Stimulated activated CD4-positive, alpha-beta T cell treated with anti-CD3 and anti-CD28 coated beads, Interleukin-12 subunit alpha, Interleukin-12 subunit beta, amount 100 ng/mL, for 48 hours (primary cell): ENCODE data around the gene SETD6.

Experiments used
- DNase-seq, 3 donors: peaks; one replicate each; pipeline ENCODE4 v3.0.0-alpha.2; 2020; ENCODE audit warnings: low read depth in 2 of 3, low spot score in 1 of 3

SETD6 gene

DNA sequence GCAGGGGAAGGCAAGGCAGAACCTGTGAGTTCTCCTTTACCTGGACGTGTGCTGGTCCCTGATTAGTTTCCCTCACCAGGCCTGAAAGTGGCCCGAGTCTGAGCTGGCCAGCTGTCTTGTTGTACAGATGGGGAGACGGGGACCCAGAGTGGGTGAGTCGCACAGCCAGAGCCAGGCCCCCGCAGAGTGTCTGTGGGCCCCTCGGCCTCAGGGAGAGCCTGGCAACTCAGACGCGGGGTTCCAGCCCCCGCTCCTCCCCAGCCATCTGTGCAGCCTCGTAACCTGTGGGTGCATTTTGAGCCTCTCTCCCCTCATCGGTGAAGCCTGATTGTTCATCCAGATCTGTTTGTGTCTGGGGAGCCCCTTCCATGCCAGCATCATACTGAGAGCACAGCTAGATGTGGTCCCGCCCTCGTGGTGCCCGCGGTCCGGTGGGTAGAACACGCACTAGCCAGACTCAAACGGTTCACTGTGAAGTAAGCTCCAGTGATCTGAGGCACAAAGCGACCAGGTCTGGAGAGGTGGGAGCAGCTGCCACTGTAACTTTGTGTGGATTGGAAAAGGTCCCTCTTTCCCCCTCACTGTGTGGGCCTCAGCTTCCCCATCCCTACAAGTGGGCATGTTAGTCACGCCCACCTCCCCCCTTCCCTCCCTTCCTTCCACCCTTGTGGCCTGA is 21.4 kb upstream of the SETD6 start:
- DNase-seq: no peak

DNA sequence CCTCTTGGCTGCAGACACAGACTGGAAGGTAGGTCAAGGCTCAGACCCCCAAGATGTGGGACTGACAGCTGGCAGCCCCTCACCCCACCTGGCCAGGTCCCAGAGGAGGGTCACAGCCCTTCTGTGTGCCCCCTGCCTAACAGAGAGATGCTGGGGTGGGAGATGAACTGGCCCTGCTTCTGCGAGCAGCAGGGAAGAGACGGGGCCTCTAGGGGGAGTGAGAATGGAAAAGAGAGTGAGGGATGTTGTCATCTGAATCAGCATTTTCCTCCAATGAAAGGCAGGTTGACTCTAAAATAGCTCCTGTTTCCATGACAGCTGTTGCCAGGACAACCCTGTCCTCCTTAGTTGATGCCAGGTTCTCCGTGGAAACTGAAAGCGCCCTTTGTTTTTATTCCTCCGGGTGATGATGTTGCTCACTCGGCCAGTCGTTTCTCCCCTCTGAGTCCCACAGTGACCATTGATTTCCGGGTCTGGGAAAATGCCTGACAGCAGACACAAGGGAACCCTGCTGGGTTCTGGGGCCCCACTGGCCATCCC is 20.3 kb upstream of the SETD6 start:
- peak; percentile 64 to 74 (median 70) for DNase-seq

DNA sequence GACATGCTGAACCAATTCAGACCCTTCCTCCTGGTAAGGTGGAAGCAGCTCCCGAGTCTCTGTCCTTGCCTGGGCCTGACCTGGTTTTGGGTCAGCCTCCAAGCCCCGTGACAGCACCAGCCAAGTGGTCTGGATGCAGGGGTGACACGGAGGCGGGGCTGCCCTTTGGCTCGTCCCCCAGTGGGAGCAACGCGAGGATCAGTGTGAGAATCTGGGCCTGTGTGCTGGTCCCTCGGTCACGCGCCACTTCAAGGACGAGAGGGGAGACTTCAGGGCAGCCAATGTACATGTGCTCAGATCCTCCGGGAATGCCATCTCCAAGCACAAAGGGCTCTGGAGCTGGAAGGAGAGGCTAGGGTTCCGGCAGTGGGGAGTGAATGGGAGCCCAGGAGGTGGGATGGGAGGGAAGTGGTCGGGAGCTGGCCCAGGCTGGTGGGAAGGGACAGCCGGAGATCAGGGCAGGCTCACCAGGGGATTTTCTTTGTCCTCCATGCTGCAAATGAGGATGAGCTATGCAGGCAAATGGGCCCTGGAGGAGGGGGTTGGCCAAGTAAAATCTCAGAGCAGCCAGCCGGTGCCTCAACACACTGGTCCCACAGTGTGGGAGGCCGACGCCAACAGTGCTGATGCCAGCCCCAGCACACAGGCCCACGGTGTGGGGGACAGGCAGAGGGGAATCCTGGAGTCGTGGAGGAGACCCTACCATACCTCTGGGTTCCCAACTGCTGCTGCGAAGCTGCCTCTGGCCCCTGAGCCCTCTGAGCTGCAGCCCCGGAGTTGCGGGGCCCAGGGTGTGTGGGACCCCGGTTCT is 19.6 kb upstream of the SETD6 start:
- no peak for DNase-seq

DNA sequence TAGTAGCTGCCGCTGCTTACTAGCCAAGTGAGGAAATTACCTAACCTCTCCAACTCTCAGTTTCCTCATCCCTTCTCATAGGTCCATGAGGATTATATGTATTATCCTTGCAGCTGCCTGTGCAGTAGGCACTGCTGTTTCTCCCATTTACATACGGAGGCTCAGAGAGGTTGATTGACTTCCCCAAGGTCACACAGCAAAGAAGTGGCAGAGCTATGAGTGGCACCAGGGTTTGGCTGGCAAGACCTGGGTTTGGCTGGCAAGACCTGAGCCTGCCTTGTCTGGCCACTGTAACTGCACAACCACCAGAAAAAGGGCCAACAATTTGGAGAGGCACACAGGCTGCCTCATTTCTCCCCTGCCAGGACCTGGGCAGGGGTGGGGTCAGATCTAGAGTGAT is 17.8 kb upstream of the SETD6 start:
- DNase-seq: no peak

DNA sequence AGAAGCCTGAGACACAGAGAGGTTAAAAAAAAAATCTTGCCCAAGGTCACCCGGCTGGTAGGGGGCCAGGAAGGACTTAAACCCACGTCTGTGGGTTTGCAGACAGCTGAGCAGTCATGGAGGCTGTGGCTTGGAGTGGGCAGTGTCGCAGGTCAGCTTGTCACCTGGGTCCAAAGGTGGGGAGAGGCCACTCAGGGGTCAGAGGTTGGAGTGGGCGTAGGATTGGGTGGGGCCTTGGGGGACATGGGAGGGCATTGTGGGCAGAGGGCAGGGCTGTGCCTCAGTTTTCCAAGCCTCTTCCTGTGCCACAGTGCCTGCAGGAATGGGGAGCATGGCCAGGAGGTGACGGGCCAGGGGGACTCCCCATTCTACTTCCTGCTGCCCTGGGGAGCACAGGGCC is 17.4 kb upstream of the SETD6 start:
- DNase-seq: no peak

DNA sequence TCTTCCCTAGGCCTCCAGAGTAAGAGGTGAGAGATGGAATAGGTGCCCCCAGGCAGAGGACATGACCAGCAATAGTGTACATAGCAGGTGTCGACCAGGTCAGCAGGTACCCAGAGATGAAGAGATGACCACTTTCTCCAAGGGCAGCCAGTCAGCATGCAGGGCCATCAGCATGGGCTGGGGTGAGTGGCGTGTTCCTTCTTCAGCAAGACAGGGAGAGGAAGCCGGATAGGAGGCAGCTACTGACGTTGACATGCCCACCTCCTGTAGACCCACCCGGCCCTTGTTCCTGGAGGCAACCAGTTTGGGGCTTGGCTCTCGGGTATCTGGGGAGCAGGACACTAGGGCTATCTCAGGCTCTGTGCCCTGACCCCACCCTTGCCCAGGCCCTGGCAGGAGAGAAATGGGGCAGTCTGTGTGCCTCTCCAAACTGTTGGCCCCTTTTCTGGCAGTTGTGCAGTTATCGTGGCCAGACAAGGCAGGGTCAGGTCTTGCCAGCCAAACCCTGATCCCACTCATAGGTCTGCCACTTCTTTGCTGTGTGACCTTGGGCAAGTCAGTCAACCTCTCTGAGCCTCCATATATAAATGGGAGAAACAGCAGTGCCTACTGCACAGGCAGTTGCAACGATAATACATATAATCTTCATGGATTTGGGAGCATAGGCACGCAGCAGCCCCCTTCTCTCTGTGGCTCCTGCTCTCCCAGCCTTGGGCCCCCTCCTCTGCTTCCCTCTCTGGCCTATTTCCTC is 16.8 kb upstream of the SETD6 start:
- DNase-seq: no peak

DNA sequence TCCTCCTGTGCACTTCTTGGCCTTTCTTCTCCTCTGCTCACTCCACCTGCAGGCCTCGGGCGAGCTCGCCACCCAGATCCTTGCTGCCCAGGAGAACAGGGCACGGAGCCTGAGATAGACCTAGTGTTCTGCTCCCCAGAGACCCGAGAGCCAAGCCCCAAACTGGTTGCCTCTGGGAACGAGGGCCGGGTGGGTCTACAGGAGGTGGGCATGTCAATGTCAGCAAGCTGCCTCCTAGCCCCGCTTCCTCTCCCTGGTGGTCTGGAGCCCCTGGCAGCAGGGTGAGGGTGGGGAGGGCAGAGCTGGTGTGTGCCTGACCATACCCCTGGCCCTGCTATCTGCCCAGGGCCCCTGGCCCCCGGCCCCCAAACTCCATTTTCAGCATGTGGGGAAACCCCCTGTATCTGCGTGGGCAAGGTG is 16.2 kb upstream of the SETD6 start:
- no peak for DNase-seq

DNA sequence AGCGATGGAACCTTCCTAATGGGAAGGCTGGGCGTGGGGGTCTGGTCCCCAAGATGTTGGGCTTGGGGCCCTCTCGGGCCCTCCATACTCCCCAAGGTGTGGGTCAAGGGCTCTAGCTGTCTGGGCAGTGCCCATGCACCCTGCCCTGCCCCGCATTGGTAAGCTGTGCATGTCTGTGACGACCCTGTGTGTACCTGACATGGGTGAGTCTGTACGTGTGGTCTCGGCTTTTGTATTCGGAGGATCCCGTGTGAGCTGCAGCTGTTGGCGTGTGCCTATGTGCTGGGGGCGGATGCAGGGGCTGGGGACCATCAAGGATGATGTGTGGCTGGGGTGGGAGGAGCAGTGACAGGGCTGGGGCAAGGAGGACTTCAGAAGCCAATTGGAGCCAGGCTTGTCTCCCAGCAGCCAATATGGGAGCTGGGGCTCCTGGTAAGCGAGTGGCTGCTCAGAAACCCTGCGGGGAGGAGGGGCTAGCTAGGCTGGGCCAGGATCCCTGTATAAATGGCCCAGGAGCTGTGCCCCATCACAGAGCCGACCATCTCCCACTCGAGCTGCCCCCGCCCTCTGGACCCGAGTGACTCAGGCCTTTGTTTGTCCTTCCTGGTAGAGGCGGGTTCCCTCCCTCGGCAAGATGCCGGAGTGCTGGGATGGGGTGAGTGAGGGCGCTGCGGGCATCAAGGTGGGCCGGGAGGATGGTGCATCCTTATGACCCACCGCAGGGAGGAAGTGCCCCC is 15.5 kb upstream of the SETD6 start, which contains the start of gene NDRG4:
Gene NDRG4 (plus strand): TSS at position 529 of the 737 bp plus-strand sequence. CDS start 106 bp downstream, at position 635.
- peak in 1 of 3 donors; percentile 31 for DNase-seq

DNA sequence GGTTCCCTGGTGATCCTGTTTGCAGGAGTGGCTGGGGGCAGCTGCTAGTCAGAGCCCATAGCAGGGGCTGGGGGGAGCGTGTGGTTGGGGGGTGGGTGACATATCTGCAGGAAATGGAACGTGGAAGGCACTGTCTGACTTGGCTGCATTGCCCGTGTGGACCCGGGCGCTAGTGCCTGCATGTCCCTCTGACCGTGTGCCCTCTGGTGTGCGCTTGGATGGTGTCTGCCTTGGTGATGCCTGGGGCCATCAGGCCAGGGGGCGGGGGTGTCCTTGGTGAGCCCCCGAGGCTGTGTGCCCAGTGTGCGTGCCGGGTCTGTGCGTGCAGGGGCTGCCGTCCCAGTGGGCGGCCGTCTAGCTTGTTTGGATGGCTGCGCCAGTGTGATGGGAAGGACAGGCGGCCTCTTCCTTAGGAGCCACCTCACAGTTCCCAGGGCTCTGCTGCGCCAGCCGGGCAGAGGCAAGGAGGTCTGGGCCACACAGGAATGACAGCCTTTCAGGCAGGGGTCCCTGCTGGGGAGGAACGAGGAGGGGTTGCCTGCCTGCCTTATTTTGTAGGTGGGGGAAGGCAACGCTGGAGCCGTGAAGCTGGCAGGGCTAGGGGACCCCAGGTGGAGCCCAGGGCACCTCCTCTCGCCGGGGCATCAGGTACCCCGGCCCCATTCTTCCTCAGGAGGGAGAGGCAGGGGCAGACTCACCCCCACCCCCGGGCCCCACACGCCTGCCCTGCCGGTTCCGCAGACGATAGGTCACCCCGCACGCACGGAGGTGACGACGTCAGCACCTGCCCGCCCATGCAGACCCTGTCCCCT is 14.7 kb upstream of the SETD6 start:
- no peak for DNase-seq

DNA sequence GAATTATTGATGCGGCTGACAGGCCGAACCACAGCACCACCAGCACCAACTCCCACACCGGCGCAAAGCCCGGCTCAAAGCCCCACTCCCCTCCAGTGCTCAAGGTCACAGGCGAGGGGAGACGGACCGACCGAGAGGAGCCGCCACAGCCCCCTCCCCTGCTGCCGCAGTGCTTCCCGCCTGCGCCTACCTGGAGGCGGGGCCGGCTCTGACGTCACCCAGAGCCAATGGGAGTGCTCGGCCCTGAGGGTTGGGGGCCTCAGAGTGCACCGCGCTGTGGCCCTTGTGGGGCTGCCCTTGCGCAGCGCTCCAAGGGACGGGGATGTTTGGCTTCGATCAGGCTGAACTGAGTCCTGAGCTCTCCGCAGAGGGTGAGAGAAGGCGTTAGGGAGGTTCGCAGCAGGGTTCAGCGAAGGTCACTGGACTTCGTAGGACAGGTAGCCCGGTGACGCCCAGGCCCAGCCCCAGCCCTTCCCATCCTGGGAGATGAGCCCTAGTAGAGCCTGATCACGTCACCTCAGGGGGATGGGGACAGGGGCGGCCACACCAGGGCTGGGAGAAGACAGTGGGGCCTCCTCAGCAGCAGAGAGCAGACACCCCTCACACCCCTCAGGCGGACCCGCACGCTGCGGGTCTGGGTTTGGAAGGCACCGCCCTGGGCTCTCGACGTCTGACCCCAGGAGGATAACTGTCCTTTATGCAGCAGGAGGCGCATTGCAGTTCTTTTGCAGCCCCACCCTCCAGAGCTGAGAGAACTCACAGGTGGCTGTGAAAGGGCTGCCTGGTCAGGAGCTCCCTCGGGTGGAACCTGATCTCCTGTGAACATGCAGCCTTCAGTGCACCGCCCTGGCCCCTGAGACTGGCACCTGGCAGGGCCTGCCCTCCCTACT is 13.8 kb upstream of the SETD6 start:
- DNase-seq: no peak

DNA sequence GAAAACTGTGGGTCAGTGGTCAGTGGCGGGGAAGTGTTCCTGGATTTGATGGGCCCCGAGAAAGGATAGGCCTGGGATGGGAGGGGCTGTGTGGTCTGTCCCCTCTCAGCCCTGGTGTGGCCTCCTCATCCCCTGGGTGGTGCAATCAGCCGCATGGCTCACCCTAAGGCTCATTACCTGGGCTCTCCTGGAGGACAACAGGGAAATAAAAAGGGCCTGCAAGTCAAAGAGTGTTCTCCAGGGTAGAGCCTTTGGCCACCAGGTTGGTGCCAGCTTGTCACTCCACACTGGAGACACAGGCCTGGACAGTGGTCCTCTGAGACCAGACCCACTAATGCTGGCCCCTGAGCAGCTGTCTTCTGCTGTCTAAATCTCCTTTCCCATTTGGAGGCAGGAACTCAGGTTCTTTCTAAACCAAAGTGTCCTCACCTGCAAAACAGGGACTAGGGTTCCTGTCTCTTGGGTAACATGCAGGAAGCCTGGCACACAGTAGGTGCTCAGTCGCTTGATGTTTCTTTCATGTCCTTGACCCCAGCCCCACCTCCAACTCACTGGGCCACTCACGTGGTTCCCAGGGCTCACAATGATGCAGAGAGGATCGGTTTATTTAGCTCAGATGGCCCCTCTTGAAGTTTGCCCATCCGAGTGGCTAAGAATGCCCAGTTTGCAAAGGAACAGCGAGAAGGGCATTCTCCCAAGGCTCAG is 12.9 kb upstream of the SETD6 start:
- DNase-seq: no peak

DNA sequence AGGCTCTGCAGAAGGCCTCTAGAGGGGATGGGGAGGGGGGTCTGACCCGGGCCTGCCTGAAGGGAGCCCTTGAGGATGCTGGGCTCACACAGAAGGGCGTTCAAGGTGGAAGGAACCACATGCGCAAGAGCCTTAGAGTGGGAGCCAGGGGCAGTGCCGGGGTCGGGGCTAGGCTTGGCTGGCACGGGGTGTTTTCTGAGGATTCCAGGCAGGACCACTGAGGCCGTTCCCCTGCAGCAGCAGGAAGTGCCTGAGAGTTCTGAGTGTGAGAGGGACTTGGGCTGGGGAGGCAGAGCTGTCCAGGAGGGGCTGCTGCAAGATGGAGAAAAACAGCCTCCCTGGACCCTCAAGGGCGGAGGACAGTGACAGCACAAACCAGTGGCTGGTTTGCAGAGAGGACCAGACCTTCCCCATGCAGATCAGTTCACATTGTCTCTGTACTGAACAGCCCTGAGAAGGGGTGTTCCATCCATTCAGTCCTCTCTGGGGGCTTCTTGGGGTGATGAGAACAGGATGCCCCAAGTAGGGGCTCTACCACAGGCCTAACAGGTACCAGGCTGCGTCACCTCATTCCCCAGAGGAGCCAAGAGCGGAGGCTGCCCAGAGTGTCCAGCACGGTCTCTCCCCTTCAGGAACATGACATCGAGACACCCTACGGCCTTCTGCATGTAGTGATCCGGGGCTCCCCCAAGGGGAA is 12.0 kb upstream of the SETD6 start:
- DNase-seq: no peak

DNA sequence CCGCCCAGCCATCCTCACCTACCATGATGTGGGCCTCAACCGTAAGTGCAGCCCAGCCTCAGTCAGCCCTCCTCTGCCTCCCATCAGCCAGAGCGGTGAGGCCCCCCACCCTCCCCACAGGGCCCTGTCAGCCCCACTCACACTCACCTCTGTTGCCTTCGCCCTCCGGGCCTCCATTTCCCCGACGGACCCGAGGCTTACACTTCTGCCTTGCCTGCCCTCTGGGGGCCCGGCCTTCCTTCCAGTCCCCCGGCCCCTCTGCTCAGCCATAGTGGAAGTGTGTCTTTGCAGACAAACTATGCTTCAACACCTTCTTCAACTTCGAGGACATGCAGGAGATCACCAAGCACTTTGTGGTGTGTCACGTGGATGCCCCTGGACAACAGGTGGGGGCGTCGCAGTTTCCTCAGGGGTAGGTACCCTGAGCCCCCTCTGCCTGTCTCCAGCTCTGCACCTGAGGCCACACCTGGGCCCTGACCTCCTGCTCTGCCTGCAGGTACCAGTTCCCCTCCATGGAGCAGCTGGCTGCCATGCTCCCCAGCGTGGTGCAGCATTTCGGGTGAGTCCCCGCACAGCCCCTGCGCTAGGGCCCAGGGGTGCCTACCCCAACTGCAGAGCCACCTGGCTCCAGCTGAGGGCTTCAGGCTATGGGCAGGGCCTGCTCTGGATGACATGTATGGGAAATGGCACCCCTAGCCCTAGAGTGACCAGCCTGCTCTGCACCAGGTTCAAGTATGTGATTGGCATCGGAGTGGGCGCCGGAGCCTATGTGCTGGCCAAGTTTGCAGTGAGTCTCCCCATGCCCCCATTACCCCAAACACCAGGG is 11.2 kb upstream of the SETD6 start:
- no peak for DNase-seq

DNA sequence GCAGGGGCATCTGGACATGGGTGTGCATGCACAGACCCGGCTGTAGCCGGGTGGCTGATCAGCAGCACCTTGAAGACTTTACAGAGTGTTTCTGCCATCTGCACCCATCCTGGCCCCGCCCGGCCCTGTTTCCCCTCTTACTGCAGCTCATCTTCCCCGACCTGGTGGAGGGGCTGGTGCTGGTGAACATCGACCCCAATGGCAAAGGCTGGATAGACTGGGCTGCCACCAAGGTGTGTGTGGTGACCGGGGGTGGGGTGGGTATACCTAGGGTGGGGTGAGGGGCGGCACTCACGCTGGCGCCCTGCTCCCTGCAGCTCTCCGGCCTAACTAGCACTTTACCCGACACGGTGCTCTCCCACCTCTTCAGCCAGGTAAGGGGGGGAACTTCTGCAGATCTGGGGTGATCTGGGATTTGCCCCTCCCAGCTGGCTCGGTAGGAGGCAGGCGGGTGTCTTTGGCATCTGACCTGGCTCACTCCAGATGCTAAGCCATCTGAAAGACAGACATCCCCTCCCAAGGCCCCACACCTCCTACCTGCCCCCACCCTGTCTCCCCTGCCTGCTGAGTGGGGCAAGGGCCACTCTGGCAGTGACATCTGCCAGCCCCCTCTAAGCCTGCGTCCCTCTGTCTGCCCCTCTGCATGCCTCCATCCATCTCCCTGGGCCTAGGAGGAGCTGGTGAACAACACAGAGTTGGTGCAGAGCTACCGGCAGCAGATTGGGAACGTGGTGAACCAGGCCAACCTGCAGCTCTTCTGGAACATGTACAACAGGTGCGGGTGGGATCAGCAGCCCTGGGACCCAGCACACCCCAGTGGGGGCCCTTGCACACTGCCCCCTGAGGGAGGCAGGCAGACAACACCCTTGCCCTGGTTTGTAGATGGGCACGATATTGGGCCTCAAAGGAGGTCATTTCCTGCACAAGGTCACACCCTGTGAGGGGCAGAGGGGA is 8.8 kb upstream of the SETD6 start:
- DNase-seq: no peak

DNA sequence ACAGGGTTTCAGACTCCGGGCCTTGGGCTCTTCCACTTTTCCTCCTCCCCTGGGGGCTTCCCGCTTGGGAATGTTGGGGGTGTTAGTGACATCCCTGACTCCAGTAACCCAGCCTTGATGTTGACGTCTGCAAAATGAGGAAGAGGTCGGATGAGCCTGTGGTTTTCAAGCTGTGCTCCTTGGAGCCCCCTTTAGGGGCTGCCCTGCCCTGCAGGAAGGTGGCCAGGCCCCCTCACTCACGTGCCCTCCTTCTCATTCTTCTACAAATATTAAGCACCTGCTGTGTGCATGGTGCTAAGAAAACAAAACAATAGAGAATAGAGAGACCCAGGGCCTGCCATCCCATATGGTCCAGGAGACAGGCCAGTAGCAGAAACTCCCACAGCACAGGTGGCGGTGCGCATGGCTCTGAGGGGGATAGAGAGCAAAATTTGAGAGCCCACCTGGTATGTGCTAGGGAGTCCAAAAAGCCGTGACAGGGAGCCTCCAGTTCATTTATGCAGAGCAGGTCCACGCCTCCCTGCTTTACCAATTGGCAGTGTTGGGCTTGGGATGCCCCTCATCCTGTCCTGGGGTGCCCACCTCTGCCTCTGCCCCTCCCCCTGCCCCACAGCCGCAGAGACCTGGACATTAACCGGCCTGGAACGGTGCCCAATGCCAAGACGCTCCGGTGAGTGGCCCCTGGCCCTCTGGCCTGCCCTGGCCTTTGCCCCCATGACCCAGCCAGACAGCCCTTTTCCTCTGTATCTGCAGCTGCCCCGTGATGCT is 7.9 kb upstream of the SETD6 start:
- no peak for DNase-seq
